Measurements from ENCODE around the gene KRT34. TPM values are rescaled to one million over a fixed set of nuclear protein-coding genes. Genes with fewer than 3 reads are reported as not detected.
A peak's percentile ranks its signal among the peaks of the same experiment; 100 is the strongest.

The KRT34 gene
- total RNA-seq, 2 experiments from 2014 or later = not detected

DNA sequence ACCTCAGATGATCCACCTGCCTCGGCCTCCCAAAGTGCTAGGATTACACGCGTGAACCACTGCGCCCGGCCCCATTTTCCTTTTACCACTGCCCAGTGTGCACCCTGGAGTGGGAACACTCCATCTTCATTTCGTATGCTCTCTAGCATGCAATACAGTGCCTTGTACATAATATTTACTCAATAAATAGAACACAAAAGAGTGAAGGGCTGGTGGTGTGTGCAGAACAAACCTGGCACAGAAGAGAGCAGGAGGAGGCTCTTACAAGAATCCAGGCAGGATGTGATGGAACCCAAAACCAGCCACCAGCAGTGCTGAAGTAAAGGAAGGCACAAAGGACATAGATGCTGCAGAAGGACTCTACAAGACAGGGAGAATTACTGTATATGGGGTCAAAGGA lies 35.0 kb upstream of the KRT34 start:
- no peak for DNase-seq
- Mint-ChIP-seq H3K9me3 (no peaks in the 10 kb centered on the region), H3K36me3 (ENCODE audit: low read depth) (no peaks in the 10 kb centered on the region), H3K4me1 (ENCODE audit: low read depth) (peaks cover 4% of the 10 kb centered on the region), H3K4me3 (no peak overlapping the region), H3K27me3 (ENCODE audit: low read depth) (no peaks in the 10 kb centered on the region), H3K27ac (no peak overlapping the region)
- CTCF ChIA-PET = interaction anchor here (0.7 to 1.8 kb wide), 3 partner anchors 12 to 94 kb away, joined by 3 to 6 read pairs (median 3); no protein-coding TSS in a partner anchor
- intact Hi-C loops (cut with micrococcal nuclease) = no loop called here

DNA sequence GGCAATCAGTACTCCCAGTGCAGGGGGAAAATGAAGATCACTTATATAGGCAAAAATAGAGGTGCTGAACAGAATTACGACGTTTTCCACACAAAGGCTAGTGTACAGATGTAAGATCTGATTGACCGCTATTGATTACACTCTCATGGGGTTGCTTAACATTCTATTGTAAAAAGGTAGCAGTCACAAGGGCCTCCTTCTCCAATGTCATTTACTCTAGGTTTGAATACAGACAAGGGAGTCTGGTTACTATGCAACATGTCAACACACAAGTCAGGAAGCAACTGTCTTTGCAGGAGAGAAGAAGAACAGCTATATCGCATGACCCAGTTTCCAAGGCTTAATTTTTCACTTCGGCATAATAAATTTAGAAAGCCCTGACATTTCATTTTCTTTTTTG lies 34.4 kb upstream of the KRT34 start:
- Mint-ChIP-seq H3K9me3 (no peaks in the 10 kb centered on the region), H3K4me3 (no peak overlapping the region), H3K4me1 (ENCODE audit: low read depth) (peaks cover 4% of the 10 kb centered on the region), H3K27ac (no peak overlapping the region), H3K36me3 (ENCODE audit: low read depth) (no peaks in the 10 kb centered on the region), H3K27me3 (ENCODE audit: low read depth) (no peaks in the 10 kb centered on the region)
- no peak for DNase-seq
- intact Hi-C loops (cut with micrococcal nuclease) = no loop called here
- CTCF ChIA-PET = no interaction called here

DNA sequence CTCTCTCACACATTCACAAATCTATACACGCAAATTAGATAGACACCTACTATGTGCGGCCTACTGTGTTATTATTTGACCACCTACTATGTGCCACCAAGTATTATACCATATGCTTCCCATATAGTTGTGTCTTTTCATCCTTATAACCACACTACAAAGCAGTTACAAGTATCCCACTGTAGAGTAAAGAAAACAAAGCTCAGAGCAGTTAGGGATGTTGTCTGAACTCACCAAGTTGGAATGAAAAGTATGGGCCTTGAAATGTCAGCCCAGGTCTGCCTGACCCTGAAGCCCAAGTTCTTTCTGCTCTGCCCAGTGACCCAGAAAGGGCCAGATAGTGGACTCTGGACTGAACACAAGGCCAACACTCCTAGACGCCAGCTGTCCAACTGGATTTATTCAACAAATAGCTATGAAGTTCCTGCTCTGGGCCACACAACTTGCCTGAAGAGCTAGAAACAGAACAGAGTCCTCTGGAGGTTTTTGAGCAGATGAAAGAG lies 33.8 kb upstream of the KRT34 start:
- no peaks in the 10 kb centered on the region for H3K36me3 Mint-ChIP-seq (ENCODE audit: low read depth)
- DNase-seq = no peak
- H3K4me3 Mint-ChIP-seq = no peak overlapping the region
- CTCF ChIA-PET = interaction anchor here (0.6 kb wide), 1 partner anchor 285 kb away, joined by 3 read pairs; no protein-coding TSS in a partner anchor
- no peaks in the 10 kb centered on the region for H3K9me3 Mint-ChIP-seq
- H3K4me1 Mint-ChIP-seq (ENCODE audit: low read depth) = peaks cover 4% of the 10 kb centered on the region
- intact Hi-C loops (cut with micrococcal nuclease) = no loop called here
- no peak overlapping the region for H3K27ac Mint-ChIP-seq
- H3K27me3 Mint-ChIP-seq (ENCODE audit: low read depth) = no peaks in the 10 kb centered on the region

DNA sequence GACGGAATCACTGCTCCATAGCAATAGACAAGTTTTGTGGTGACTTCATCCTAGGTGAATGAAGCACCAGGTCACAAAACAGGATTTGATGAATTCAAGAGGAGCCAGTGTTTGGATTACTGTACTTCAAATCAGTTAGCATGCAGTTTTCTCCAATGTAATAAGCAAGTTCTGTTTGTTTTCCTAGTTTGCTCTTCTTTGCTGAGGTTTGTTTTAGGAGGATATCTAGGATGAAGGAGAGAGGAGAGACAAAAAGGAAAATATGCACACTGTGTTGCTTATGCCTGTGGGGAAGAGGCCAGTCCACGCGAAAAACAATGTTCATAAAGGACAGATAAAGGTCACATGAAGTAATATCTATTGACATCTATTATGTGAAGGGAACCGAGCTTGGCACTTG lies 33.3 kb upstream of the KRT34 start:
- Mint-ChIP-seq H3K27ac (no peak overlapping the region), H3K4me3 (no peak overlapping the region), H3K4me1 (ENCODE audit: low read depth) (peaks cover 4% of the 10 kb centered on the region), H3K9me3 (no peaks in the 10 kb centered on the region), H3K36me3 (ENCODE audit: low read depth) (no peaks in the 10 kb centered on the region), H3K27me3 (ENCODE audit: low read depth) (no peaks in the 10 kb centered on the region)
- DNase-seq = no peak
- intact Hi-C loops (cut with micrococcal nuclease) = no loop called here
- CTCF ChIA-PET = interaction anchor here (0.6 kb wide), 1 partner anchor 286 kb away, joined by 3 read pairs; no protein-coding TSS in a partner anchor

DNA sequence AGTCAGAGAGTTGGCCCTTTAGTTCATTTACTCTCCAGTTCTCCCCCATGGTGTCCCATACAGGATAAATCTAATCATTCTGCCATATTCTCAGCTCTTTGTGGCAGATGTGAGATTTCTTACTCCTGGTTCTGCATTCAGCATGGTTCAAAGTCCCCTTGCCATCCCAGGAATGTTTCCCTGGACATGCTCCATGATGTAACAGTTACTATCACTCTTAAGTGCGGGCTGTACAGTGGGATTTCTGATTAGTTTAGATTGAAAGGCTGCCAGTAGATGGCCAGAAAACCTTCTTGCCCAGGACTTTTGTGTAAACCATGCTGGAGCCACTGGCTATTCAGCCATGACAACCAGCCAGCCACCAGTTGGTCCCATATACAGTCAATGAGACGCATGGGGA lies 31.9 kb upstream of the KRT34 start:
- no peak for DNase-seq
- Mint-ChIP-seq H3K27ac (no peak overlapping the region), H3K4me3 (no peak overlapping the region), H3K36me3 (ENCODE audit: low read depth) (no peaks in the 10 kb centered on the region), H3K27me3 (ENCODE audit: low read depth) (no peaks in the 10 kb centered on the region), H3K9me3 (no peaks in the 10 kb centered on the region), H3K4me1 (ENCODE audit: low read depth) (peaks cover 9% of the 10 kb centered on the region)
- intact Hi-C loops (cut with micrococcal nuclease) = no loop called here
- CTCF ChIA-PET = no interaction called here

DNA sequence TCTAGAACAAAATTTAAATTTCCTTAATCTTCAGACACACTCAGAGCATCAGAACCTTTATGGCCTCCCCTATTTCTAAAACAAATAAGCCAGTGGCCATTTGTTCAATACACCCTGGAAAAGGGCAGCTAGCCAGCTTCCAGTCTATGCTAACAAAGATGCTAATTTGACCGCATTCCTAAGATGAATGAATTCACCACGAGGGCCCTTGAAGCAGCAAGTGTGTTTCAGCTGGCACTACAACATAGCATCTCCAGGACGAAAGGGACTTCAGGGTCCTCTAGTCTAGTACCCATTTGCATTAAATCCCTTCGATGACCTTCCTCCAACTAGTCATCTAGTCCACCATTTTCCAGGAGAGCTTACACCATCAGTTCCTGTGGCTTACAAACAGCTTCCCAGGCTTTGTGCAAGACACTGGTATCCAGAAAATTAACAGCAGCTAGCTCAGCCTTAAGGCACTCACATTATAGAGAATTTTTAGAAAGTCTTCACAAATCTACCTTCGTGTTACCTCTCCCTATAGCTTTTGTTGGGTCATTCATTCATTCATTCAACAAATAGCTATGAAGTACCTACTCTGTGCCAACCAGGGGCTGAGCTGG lies 31.3 kb upstream of the KRT34 start:
- intact Hi-C loops (cut with micrococcal nuclease) = no loop called here
- Mint-ChIP-seq H3K27me3 (ENCODE audit: low read depth) (no peaks in the 10 kb centered on the region), H3K36me3 (ENCODE audit: low read depth) (no peaks in the 10 kb centered on the region), H3K27ac (no peak overlapping the region), H3K4me1 (ENCODE audit: low read depth) (peaks cover 14% of the 10 kb centered on the region), H3K9me3 (no peaks in the 10 kb centered on the region), H3K4me3 (no peak overlapping the region)
- no peak for DNase-seq
- CTCF ChIA-PET = no interaction called here

DNA sequence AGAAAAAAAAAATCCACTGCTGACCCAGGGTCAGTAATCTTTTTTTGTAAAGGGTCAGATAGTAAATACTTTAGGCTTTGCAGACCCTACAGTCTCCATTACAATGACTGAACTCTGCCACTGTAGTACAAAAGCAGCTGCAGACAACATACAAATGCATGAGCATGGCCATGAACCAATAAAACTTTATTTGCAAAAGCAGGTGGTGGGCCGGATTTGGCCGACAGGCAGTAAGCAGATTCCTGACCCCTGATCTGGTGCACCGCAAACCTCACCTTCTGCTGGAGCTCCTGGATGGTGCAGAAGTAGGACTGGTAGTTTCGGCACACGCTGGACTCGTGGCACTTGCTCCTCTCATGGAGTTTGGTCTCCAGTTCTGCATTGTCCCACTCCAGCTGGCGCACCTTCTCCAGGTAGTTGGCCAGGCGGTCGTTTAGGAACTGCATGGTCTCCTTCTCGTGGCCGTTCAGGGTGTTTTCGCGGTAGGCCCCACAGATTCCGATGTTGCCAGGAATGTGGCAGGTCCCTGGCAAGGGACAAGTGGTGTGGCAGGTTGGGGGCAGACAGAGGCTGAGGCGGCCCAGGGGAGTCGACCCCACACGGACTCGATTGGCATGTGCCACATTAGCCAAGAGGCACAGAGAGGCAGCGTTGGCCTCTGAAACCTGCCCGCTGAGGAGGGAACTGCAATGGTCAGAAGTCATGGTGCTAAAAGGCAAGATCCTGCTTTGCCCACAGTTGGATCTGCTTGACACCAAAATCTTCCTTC lies 29.1 kb upstream of the KRT34 start:
- intact Hi-C loops (cut with micrococcal nuclease) = no loop called here
- CTCF ChIA-PET = no interaction called here
- no peak overlapping the region for H3K27ac Mint-ChIP-seq
- H3K4me3 Mint-ChIP-seq = no peak overlapping the region
- H3K4me1 Mint-ChIP-seq (ENCODE audit: low read depth) = peaks cover 17% of the 10 kb centered on the region
- DNase-seq = no peak
- no peaks in the 10 kb centered on the region for H3K27me3 Mint-ChIP-seq (ENCODE audit: low read depth)
- no peaks in the 10 kb centered on the region for H3K9me3 Mint-ChIP-seq
- H3K36me3 Mint-ChIP-seq (ENCODE audit: low read depth) = no peaks in the 10 kb centered on the region

DNA sequence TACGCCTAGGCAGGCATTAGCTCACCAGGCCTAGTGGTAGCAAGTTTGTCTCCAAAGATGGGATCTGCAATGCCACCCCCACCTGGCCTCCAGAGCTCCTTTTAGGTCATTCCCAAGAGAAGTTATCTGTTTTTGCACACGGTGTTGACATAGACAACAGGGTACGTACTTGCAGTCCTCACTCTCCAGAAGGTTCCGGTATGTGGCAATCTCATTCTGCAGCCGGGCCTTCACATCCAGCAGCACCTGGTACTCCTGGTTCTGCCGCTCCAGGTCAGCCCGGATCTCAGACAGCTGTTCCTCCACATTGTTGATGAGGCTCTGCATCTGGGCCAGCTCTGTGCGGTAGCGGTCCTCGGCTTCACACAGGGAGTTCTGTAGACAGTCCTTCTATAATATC lies 25.1 kb upstream of the KRT34 start:
- intact Hi-C loops (cut with micrococcal nuclease) = no loop called here
- DNase-seq = no peak
- Mint-ChIP-seq H3K27me3 (ENCODE audit: low read depth) (no peaks in the 10 kb centered on the region), H3K4me3 (no peak overlapping the region), H3K4me1 (ENCODE audit: low read depth) (peaks cover 45% of the 10 kb centered on the region), H3K36me3 (ENCODE audit: low read depth) (no peaks in the 10 kb centered on the region), H3K9me3 (no peaks in the 10 kb centered on the region), H3K27ac (no peak overlapping the region)
- CTCF ChIA-PET = no interaction called here

DNA sequence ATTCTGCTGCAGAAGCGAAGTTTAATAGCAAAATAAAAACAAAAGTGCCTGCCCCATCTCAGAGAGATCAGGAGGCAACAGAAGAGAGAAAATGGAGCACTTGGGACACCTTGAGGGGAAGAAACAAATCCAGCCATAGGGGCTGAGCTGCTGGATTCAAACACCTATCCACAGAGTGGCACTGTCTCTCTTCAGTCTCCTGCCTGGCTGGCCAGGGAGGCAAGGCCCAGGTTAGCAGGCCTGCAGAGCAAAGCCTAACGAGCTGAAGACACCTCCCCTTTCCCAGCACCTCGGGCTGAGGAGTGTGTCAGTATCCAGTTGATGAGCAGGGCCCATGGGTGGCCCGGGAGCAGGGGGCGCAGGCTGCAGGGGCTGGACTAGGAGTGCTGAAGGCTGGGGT lies 24.1 kb upstream of the KRT34 start:
- Mint-ChIP-seq H3K9me3 (no peaks in the 10 kb centered on the region), H3K36me3 (ENCODE audit: low read depth) (no peaks in the 10 kb centered on the region), H3K27me3 (ENCODE audit: low read depth) (no peaks in the 10 kb centered on the region), H3K27ac (no peak overlapping the region), H3K4me3 (no peak overlapping the region), H3K4me1 (ENCODE audit: low read depth) (peaks cover 48% of the 10 kb centered on the region)
- intact Hi-C loops (cut with micrococcal nuclease) = no loop called here
- DNase-seq = peak; percentile 12
- CTCF ChIA-PET = interaction anchor here (1.2 to 2.3 kb wide), 3 partner anchors 12 to 257 kb away, joined by 3 to 6 read pairs (median 6); no protein-coding TSS in a partner anchor

DNA sequence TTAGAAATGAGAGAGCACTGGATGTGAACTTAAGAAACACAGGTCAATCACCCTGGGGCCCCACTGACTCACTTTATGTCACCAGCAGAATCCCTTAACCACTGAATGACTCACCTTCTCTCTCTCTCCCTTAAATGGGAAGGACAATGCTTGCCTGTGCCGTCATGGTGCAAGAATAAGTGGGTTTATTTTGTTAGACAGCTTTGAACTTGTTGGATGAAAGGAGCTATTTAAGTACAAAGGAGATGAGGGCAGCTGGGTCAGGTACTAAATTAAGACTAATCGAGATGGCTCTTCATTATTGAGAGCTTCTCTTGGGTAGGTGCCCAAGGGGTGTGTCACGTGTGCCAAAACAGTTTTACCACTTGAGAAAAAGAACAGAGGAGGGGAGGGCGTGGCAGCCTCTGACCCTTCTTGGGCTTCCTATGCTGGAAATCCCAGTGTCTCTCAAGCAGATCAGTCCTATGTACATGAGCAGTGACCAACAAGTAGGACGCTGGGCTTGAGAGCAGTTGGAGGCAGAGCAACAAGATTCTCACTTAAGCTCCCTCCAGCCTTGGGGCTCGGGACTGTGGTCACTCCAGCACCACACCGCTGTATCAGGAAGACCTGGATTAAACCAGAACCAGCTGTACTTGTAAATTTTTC lies 22.0 kb upstream of the KRT34 start:
- peak; percentile 85 for DNase-seq
- peaks cover 47% of the 10 kb centered on the region for H3K4me1 Mint-ChIP-seq (ENCODE audit: low read depth)
- H3K36me3 Mint-ChIP-seq (ENCODE audit: low read depth) = no peaks in the 10 kb centered on the region
- intact Hi-C loops (cut with micrococcal nuclease) = loop anchor here (1.0 to 5.0 kb wide), 4 partner anchors 63 to 1307 kb away; no protein-coding TSS in a partner anchor
- no peak overlapping the region for H3K4me3 Mint-ChIP-seq
- CTCF ChIA-PET = interaction anchor here (1.0 to 2.3 kb wide), 6 partner anchors 14 to 262 kb away, joined by 3 to 9 read pairs (median 4); no protein-coding TSS in a partner anchor
- H3K27me3 Mint-ChIP-seq (ENCODE audit: low read depth) = no peaks in the 10 kb centered on the region
- peak overlapping the region; percentile 79 for H3K27ac Mint-ChIP-seq
- H3K9me3 Mint-ChIP-seq = no peaks in the 10 kb centered on the region

DNA sequence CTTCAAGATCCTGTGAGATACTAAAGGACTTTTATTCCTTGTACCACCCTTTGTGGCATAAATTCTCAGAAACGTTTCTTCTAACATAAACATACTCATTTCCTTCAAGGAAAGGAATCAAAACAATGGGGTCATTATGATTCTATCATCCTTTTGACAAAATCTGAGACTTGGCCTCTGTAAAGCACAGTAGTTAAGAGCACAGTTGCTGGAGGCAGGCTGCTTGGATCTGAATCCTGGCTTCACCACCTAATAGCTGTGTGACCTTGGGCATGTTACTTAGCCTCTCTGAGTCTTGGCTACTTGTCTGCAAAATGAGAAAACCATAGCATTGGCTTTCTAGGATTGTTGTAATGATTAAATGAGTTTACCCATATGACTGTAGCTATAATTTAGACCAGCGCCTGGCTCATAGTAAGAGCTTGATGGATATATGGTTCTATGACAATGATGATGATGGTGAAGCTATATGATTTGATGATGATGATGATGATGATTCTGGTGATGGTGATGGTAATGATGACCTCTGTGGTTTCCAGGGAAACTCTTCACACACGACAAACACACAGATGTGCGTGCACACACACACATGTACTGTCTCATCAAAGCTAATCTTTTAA lies 21.4 kb upstream of the KRT34 start:
- H3K27ac Mint-ChIP-seq = peak overlapping the region; percentile 69
- DNase-seq = peak; percentile 29
- peaks cover 40% of the 10 kb centered on the region for H3K4me1 Mint-ChIP-seq (ENCODE audit: low read depth)
- no peaks in the 10 kb centered on the region for H3K9me3 Mint-ChIP-seq
- CTCF ChIA-PET = interaction anchor here (0.7 to 1.8 kb wide), 6 partner anchors 63 to 262 kb away, joined by 3 to 9 read pairs (median 4); no protein-coding TSS in a partner anchor
- no peak overlapping the region for H3K4me3 Mint-ChIP-seq
- no peaks in the 10 kb centered on the region for H3K36me3 Mint-ChIP-seq (ENCODE audit: low read depth)
- H3K27me3 Mint-ChIP-seq (ENCODE audit: low read depth) = no peaks in the 10 kb centered on the region
- intact Hi-C loops (cut with micrococcal nuclease) = loop anchor here (1.0 to 5.0 kb wide), 5 partner anchors 62 to 1306 kb away; no protein-coding TSS in a partner anchor

DNA sequence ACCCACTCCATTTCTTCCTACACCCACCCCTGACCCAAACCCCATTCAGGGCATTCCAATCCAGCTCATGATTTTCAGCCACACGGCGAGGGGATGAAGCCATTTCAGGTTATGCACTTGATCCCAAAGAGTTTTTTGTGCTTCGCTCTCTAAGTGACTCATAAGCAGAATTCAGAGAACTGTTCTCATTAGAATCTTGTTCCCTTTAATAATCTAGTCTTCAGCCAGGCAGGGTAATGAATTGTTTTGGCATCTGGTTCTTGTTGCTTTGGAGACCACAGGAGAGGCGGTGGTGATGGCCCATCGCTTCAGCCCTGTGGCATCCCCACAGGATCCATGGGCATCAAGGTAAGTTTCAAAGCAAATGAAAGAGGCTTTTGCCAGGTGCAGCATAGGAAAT lies 20.1 kb upstream of the KRT34 start:
- Mint-ChIP-seq H3K4me3 (no peak overlapping the region), H3K4me1 (ENCODE audit: low read depth) (peaks cover 37% of the 10 kb centered on the region), H3K36me3 (ENCODE audit: low read depth) (no peaks in the 10 kb centered on the region), H3K9me3 (no peaks in the 10 kb centered on the region), H3K27ac (no peak overlapping the region), H3K27me3 (ENCODE audit: low read depth) (no peaks in the 10 kb centered on the region)
- DNase-seq = no peak
- CTCF ChIA-PET = no interaction called here
- intact Hi-C loops (cut with micrococcal nuclease) = loop anchor here (2.0 to 5.0 kb wide), 3 partner anchors 95 to 1305 kb away; no protein-coding TSS in a partner anchor
